Smooth muscle cell (in vitro differentiated cells): ENCODE data around the gene LAG3. TPM values are rescaled to one million over a fixed set of nuclear protein-coding genes. Genes with fewer than 3 reads are reported as not detected.
"Not testable (repeated sequence)": the region's sequence is repeated elsewhere in the genome, so short reads cannot be mapped to it uniquely, and the experiment has no call there.

ENCODE experiments used
- DNase-seq: peaks from one replicate; lab custom pipeline; 2025; ENCODE audit not compliant: unreplicated experiment; lab: John Stamatoyannopoulos, UW
- H2AFZ ChIP-seq: fragments of 200-600 bp; sonication (generic); 2 replicates; pipeline ENCODE4 v1.6.0; 2016; ENCODE audit warnings: antibody characterized with exemption, low read depth, mild to moderate bottlenecking
- H3F3A ChIP-seq: fragments of 200-600 bp; sonication (generic); 2 replicates; pipeline ENCODE4 v1.6.0; 2017; ENCODE audit warnings: antibody characterized with exemption, low read depth
- H3K27ac ChIP-seq: fragments of 200-600 bp; sonication (generic); 2 replicates; pipeline ENCODE4 v1.5.1; 2016; ENCODE audit warnings: low read depth, mild to moderate bottlenecking
- H3K27me3 ChIP-seq: fragments of 200-600 bp; sonication (generic); 2 replicates; pipeline ENCODE4 v1.6.1; 2016; ENCODE audit warnings: low read depth, mild to moderate bottlenecking
- H3K36me3 ChIP-seq: fragments of 200-600 bp; sonication (generic); 2 replicates; pipeline ENCODE4 v1.5.1; 2016; ENCODE audit warnings: low read depth
- H3K4me1 ChIP-seq: fragments of 200-600 bp; sonication (generic); 2 replicates; pipeline ENCODE4 v1.5.1; 2016; ENCODE audit warnings: low read depth
- H3K4me2 ChIP-seq: fragments of 200-600 bp; sonication (generic); 2 replicates; pipeline ENCODE4 v1.6.0; 2016; ENCODE audit warnings: mild to moderate bottlenecking
- H3K4me3 ChIP-seq: fragments of 200-600 bp; sonication (generic); 2 replicates; pipeline ENCODE4 v1.5.1; 2016; ENCODE audit warnings: mild to moderate bottlenecking
- H3K79me2 ChIP-seq: fragments of 200-600 bp; sonication (generic); 2 replicates; pipeline ENCODE4 v1.6.0; 2016; ENCODE audit warnings: low read depth, mild to moderate bottlenecking
- H3K9ac ChIP-seq: fragments of 200-600 bp; sonication (generic); 2 replicates; pipeline ENCODE4 v1.6.0; 2016; ENCODE audit warnings: low read depth
- H3K9me3 ChIP-seq: fragments of 200-600 bp; sonication (generic); replicated peaks from 2 replicates; pipeline ENCODE4 v1.5.1; 2016; ENCODE audit warnings: low read depth
- H4K20me1 ChIP-seq: fragments of 200-600 bp; sonication (generic); 2 replicates; pipeline ENCODE4 v1.6.0; 2016; ENCODE audit warnings: low read depth
- CTCF ChIP-seq: fragments of 200-600 bp; sonication (generic); IDR thresholded peaks from 2 replicates; pipeline ENCODE4 v1.5.1; 2017; ENCODE audit warnings: borderline replicate concordance, mild to moderate bottlenecking, antibody characterized with exemption; ENCODE audit not compliant: insufficient read depth, poor library complexity, severe bottlenecking
- WGBS: methylation state at CpG from one replicate; pipeline ENCODE4 v1.1.7; 2016; ENCODE audit warnings: low lambda C conversion rate; 5-methylcytosine and 5-hydroxymethylcytosine counted together
- polyA plus RNA-seq: library from polyadenylated mRNA; unstranded; fragments of >200 nt; fragmentation: Nextera tagmentation; extraction: Ambion mirVana; gene quantifications from 2 replicates; pipeline ENCODE4 v1.2.1, GENCODE V29; 2016
- total RNA-seq: library from RNA; depleted of rRNA; stranded (reverse); fragments of >200 nt; gene quantifications from 2 replicates; pipeline ENCODE4 v1.2.3, GENCODE V29; 2014

Gene LAG3
- total and polyA plus RNA-seq, 2 experiments from 2014 or later = 0.18 to 1.7 TPM

GRCh38 chr12:6742834-6743233 lies 29.5 kb upstream of the LAG3 start:
- H3K27ac ChIP-seq = no peak overlapping the region
- H4K20me1 ChIP-seq = peaks cover 3% of the 10 kb centered on the region
- no peak for TF ChIP-seq CTCF

GRCh38 chr12:6743300-6743699 lies 29.0 kb upstream of the LAG3 start:
- WGBS = 79% methylated on average over 7 of the region's 7 CpGs
- not testable (repeated sequence) for H3K27ac ChIP-seq, H3K4me3 ChIP-seq

More at GRCh38 chr12:6742834-6743233, 29.5 kb upstream of the LAG3 start:
- Histone ChIP-seq H3K27me3 (no peaks in the 10 kb centered on the region), H3K79me2 (no peaks in the 10 kb centered on the region), H2AFZ (no peak overlapping the region), H3K36me3 (peaks cover 2% of the 10 kb centered on the region), H3K4me1 (no peaks in the 10 kb centered on the region), H3K4me2 (no peak overlapping the region), H3K9ac (no peak overlapping the region), H3K4me3 (no peak overlapping the region), H3K9me3 (no peaks in the 10 kb centered on the region), H3F3A (peaks cover 9% of the 10 kb centered on the region)
- no peak for DNase-seq
- WGBS = 70% methylated on average over 3 of the region's 3 CpGs

GRCh38 chr12:6745741-6746525 lies 26.4 kb upstream of the LAG3 start:
- Histone ChIP-seq H3F3A (peaks cover 9% of the 10 kb centered on the region), H3K9me3 (no peaks in the 10 kb centered on the region), H3K36me3 (peaks cover 9% of the 10 kb centered on the region), H3K4me2 (no peak overlapping the region), H3K79me2 (peaks cover 7% of the 10 kb centered on the region), H4K20me1 (peaks cover 16% of the 10 kb centered on the region), H2AFZ (no peak overlapping the region), H3K9ac (no peak overlapping the region), H3K4me3 (no peak overlapping the region), H3K27me3 (no peaks in the 10 kb centered on the region), H3K4me1 (no peaks in the 10 kb centered on the region), H3K27ac (peak overlapping the region; percentile 52)
- WGBS = 80% methylated on average over 12 of the region's 13 CpGs
- no peak for TF ChIP-seq CTCF
- DNase-seq = no peak

More at GRCh38 chr12:6743300-6743699, 29.0 kb upstream of the LAG3 start:
- H3K27me3 ChIP-seq, H3K4me1 ChIP-seq, H3K79me2 ChIP-seq, H3F3A ChIP-seq, H3K36me3 ChIP-seq, H3K9me3 ChIP-seq, H3K4me2 ChIP-seq, H2AFZ ChIP-seq, H4K20me1 ChIP-seq, DNase-seq, H3K9ac ChIP-seq: not testable (repeated sequence)

GRCh38 chr12:6747216-6747615 lies 25.1 kb upstream of the LAG3 start:
- Histone ChIP-seq H3K4me1 (no peaks in the 10 kb centered on the region), H3K4me3 (no peak overlapping the region), H2AFZ (no peak overlapping the region), H3K9me3 (no peaks in the 10 kb centered on the region), H3K27ac (no peak overlapping the region), H3F3A (peaks cover 9% of the 10 kb centered on the region), H3K9ac (no peak overlapping the region), H4K20me1 (peaks cover 28% of the 10 kb centered on the region), H3K36me3 (peaks cover 9% of the 10 kb centered on the region), H3K79me2 (peaks cover 20% of the 10 kb centered on the region), H3K27me3 (no peaks in the 10 kb centered on the region), H3K4me2 (no peak overlapping the region)
- TF ChIP-seq CTCF = no peak
- 82% methylated on average over 4 of the region's 4 CpGs for WGBS
- DNase-seq = no peak
